Astrocyte (in vitro differentiated cells and primary cell): ENCODE measurements around the gene C2CD4C. TPM values are rescaled to one million over a fixed set of nuclear protein-coding genes. Genes with fewer than 3 reads are reported as not detected.

Experiments used
- DNase-seq: peaks from one replicate; pipeline ENCODE4 v3.0.0-alpha.2; 2010; ENCODE audit warnings: low read depth
- FAIRE-seq: peaks from 2 replicates; lab custom pipeline; 2011; peaks lifted over from hg19 to GRCh38; lab: Jason Lieb, UNC
- H2AFZ ChIP-seq: 2 replicates; pipeline ENCODE4 v1.6.0; 2012; ENCODE audit warnings: low read depth, low read length, inconsistent platforms
- H3K27ac ChIP-seq: 2 replicates; pipeline ENCODE4 v1.5.1; 2011; ENCODE audit warnings: low read depth, low read length, inconsistent platforms
- H3K27me3 ChIP-seq: 2 replicates; pipeline ENCODE4 v1.6.0; 2011; ENCODE audit warnings: low read length, inconsistent platforms; ENCODE audit not compliant: insufficient read depth
- H3K36me3 ChIP-seq: 2 replicates; pipeline ENCODE4 v1.5.1; 2011; ENCODE audit warnings: low read length, inconsistent platforms; ENCODE audit not compliant: insufficient read depth
- H3K4me1 ChIP-seq: 2 replicates; pipeline ENCODE4 v1.5.1; 2011; ENCODE audit warnings: low read length, inconsistent platforms; ENCODE audit not compliant: insufficient read depth
- H3K4me2 ChIP-seq: 2 replicates; pipeline ENCODE4 v1.6.0; 2012; ENCODE audit warnings: low read length, inconsistent platforms
- H3K4me3 ChIP-seq: 2 replicates; pipeline ENCODE4 v1.5.1; 2011; ENCODE audit warnings: low read depth, mild to moderate bottlenecking, low read length, inconsistent platforms; ENCODE audit not compliant: insufficient read depth
- H3K79me2 ChIP-seq: 2 replicates; pipeline ENCODE4 v1.6.0; 2012; ENCODE audit warnings: mild to moderate bottlenecking, low read length, inconsistent platforms; ENCODE audit not compliant: insufficient read depth
- H3K9ac ChIP-seq: 2 replicates; pipeline ENCODE4 v1.6.0; 2012; ENCODE audit warnings: mild to moderate bottlenecking, low read length, inconsistent platforms
- H3K9me3 ChIP-seq: 2 replicates; pipeline ENCODE4 v1.5.1; 2012; ENCODE audit warnings: low read depth, mild to moderate bottlenecking, low read length, inconsistent platforms; ENCODE audit not compliant: insufficient read depth
- H4K20me1 ChIP-seq: 2 replicates; pipeline ENCODE4 v1.6.0; 2012; ENCODE audit warnings: low read length, inconsistent platforms; ENCODE audit not compliant: insufficient read depth
- H3K27ac Mint-ChIP-seq: one replicate; pipeline ENCODE4 v1.8.0; 2021; ENCODE audit warnings: mild to moderate bottlenecking, mixed read lengths; ENCODE audit not compliant: unreplicated experiment
- H3K27me3 Mint-ChIP-seq: one replicate; pipeline ENCODE4 v1.8.0; 2021; ENCODE audit warnings: low read depth, mixed read lengths; ENCODE audit not compliant: unreplicated experiment
- H3K36me3 Mint-ChIP-seq: one replicate; pipeline ENCODE4 v1.8.0; 2021; ENCODE audit warnings: low read depth, mixed read lengths; ENCODE audit not compliant: unreplicated experiment
- H3K4me1 Mint-ChIP-seq: one replicate; pipeline ENCODE4 v1.8.0; 2021; ENCODE audit warnings: low read depth, mixed read lengths; ENCODE audit not compliant: unreplicated experiment
- H3K4me3 Mint-ChIP-seq: one replicate; pipeline ENCODE4 v1.8.0; 2021; ENCODE audit warnings: mild to moderate bottlenecking, moderate library complexity, mixed read lengths; ENCODE audit not compliant: unreplicated experiment
- H3K9me3 Mint-ChIP-seq: one replicate; pipeline ENCODE4 v1.8.0; 2021; ENCODE audit warnings: mild to moderate bottlenecking, mixed read lengths; ENCODE audit not compliant: unreplicated experiment
- CTCF ChIP-seq: IDR thresholded peaks from 2 replicates; pipeline ENCODE4 v1.5.1; 2011; ENCODE audit warnings: low read depth, mild to moderate bottlenecking, inconsistent platforms, low read length, moderate library complexity; ENCODE audit not compliant: insufficient read depth
- EZH2 ChIP-seq: IDR thresholded peaks from 2 replicates; pipeline ENCODE4 v1.6.1; 2012; ENCODE audit warnings: mild to moderate bottlenecking, low read length, inconsistent platforms; ENCODE audit not compliant: insufficient read depth
- total RNA-seq: library from RNA; stranded (reverse); gene quantifications from 2 replicates; pipeline ENCODE4 v1.2.1, GENCODE V29; 2021

The C2CD4C gene
- total RNA-seq, 1 donor from 2014 or later, result 3.4 TPM

GRCh38 chr19:449916-450315, 41.0 kb upstream of the C2CD4C start:
- DNase-seq (no peak), FAIRE-seq (no peak)
- no peak overlapping the region for H3K9ac ChIP-seq
- no peaks in the 10 kb centered on the region for H3K79me2 ChIP-seq
- no peak overlapping the region for H3K4me3 ChIP-seq
- peaks cover 13% of the 10 kb centered on the region for H3K9me3 ChIP-seq
- no peaks in the 10 kb centered on the region for H3K36me3 ChIP-seq
- no peaks in the 10 kb centered on the region for H3K27me3 ChIP-seq
- no peak overlapping the region for H3K27ac ChIP-seq
- no peak overlapping the region for H3K4me2 ChIP-seq
- Mint-ChIP-seq H3K27ac (no peak overlapping the region), H3K27me3 (no peaks in the 10 kb centered on the region), H3K36me3 (peaks cover 35% of the 10 kb centered on the region), H3K4me1 (no peaks in the 10 kb centered on the region), H3K9me3 (peaks cover 10% of the 10 kb centered on the region), H3K4me3 (no peak overlapping the region)
- no peaks in the 10 kb centered on the region for H3K4me1 ChIP-seq
- TF ChIP-seq CTCF (no peak), EZH2 (no peak)
- no peaks in the 10 kb centered on the region for H4K20me1 ChIP-seq
- H2AFZ ChIP-seq, result no peak overlapping the region

GRCh38 chr19:447816-448560, 39.0 kb upstream of the C2CD4C start:
- H3K27ac Mint-ChIP-seq, result no peak overlapping the region

More at GRCh38 chr19:447816-448560, 39.0 kb upstream of the C2CD4C start:
- Mint-ChIP-seq H3K4me1 (no peaks in the 10 kb centered on the region), H3K36me3 (peaks cover 24% of the 10 kb centered on the region), H3K27me3 (no peaks in the 10 kb centered on the region), H3K9me3 (peaks cover 5% of the 10 kb centered on the region), H3K4me3 (peak overlapping the region; percentile 34)
- DNase-seq, result no peak
- FAIRE-seq, result no peak
- Histone ChIP-seq H3K9ac (no peak overlapping the region), H3K4me1 (no peaks in the 10 kb centered on the region), H3K27ac (no peak overlapping the region), H3K27me3 (no peaks in the 10 kb centered on the region), H4K20me1 (no peaks in the 10 kb centered on the region), H3K4me3 (no peak overlapping the region), H3K4me2 (no peak overlapping the region), H3K9me3 (peaks cover 13% of the 10 kb centered on the region), H2AFZ (no peak overlapping the region), H3K36me3 (no peaks in the 10 kb centered on the region), H3K79me2 (no peaks in the 10 kb centered on the region)
- TF ChIP-seq EZH2, result no peak
- TF ChIP-seq CTCF, result no peak
